AG04450 (cell line): ENCODE measurements around the gene GPHN. TPM values are rescaled to one million over a fixed set of nuclear protein-coding genes. Genes with fewer than 3 reads are reported as not detected.

Source experiments
- CTCF ChIA-PET: fragments of 300-600, 350-600 bp; formaldehyde crosslinking; extraction: SDS; loops from one replicate; lab custom pipeline; 2022; ENCODE audit warnings: antibody characterized with exemption, inconsistent platforms; lab: Charles Lee
- POLR2A ChIA-PET: fragments of 350-600 bp; formaldehyde crosslinking; extraction: SDS; loops from one replicate; lab custom pipeline; 2021; ENCODE audit warnings: antibody characterized with exemption, inconsistent platforms; lab: Yijun Ruan, JAX
- DNase-seq: peaks from one replicate; pipeline ENCODE4 v3.0.0-alpha.2; 2011; ENCODE audit warnings: low read depth, low spot score
- H3K27ac ChIP-seq: one replicate; pipeline ENCODE4 v1.5.1; 2012; ENCODE audit warnings: low read depth, low read length, control low read depth
- H3K27me3 ChIP-seq: one replicate; pipeline ENCODE4 v1.6.0; 2012; ENCODE audit warnings: low read length; ENCODE audit not compliant: control insufficient read depth, insufficient read depth
- H3K4me3 ChIP-seq: 2 replicates; pipeline ENCODE4 v1.5.1; 2011; ENCODE audit warnings: mild to moderate bottlenecking, low read depth, low read length, control low read depth
- H3K9me3 ChIP-seq: 2 replicates; pipeline ENCODE4 v1.5.1; 2012; ENCODE audit warnings: low read length; ENCODE audit not compliant: control insufficient read depth, insufficient read depth
- CTCF ChIP-seq: IDR thresholded peaks from 2 replicates; pipeline ENCODE4 v1.5.1; 2011; ENCODE audit warnings: low read depth, low read length, control low read depth, inconsistent platforms
- polyA plus RNA-seq: library from polyadenylated mRNA; depleted of rRNA; stranded (reverse); fragments of >200 nt; gene quantifications from 2 replicates; pipeline ENCODE4 v1.2.3, GENCODE V29; 2011

The GPHN gene
- polyA plus RNA-seq, 1 experiment, result 7.7 TPM

GRCh38 chr14:66975251-66975650 is 467.3 kb downstream of the GPHN start:
- Histone ChIP-seq H3K4me3 (no peak overlapping the region), H3K9me3 (no peaks in the 10 kb centered on the region), H3K27ac (no peak overlapping the region), H3K27me3 (no peaks in the 10 kb centered on the region)
- ChIA-PET CTCF (no interaction called here), POLR2A (no interaction called here)
- no peak for TF ChIP-seq CTCF
- no peak for DNase-seq

- DNase-seq, result no peak
- ChIA-PET CTCF (no interaction called here), POLR2A (no interaction called here)
- Histone ChIP-seq H3K9me3 (no peaks in the 10 kb centered on the region), H3K4me3 (no peak overlapping the region), H3K27ac (no peak overlapping the region), H3K27me3 (no peaks in the 10 kb centered on the region)
- no peak for TF ChIP-seq CTCF
Measured at GRCh38 chr14:66979101-66979974, 471.4 kb downstream of the GPHN start.

GRCh38 chr14:66982247-66982646 is 474.3 kb downstream of the GPHN start:
- Histone ChIP-seq H3K9me3 (no peaks in the 10 kb centered on the region), H3K27me3 (no peaks in the 10 kb centered on the region), H3K4me3 (no peak overlapping the region), H3K27ac (no peak overlapping the region)
- no peak for TF ChIP-seq CTCF
- ChIA-PET POLR2A (no interaction called here), CTCF (interaction anchor here (0.9 kb wide), 1 partner anchor 623 kb away, joined by 7 read pairs; no protein-coding TSS in a partner anchor)
- DNase-seq, result no peak

GRCh38 chr14:66992776-66993175 is 484.8 kb downstream of the GPHN start:
- POLR2A ChIA-PET, result no interaction called here
- Histone ChIP-seq H3K27me3 (no peaks in the 10 kb centered on the region), H3K4me3 (no peak overlapping the region), H3K9me3 (no peaks in the 10 kb centered on the region), H3K27ac (no peak overlapping the region)
- no peak for TF ChIP-seq CTCF
- CTCF ChIA-PET, result no interaction called here
- no peak for DNase-seq

GRCh38 chr14:66993512-66993911 is 485.6 kb downstream of the GPHN start:
- Histone ChIP-seq H3K4me3 (no peak overlapping the region), H3K9me3 (no peaks in the 10 kb centered on the region), H3K27me3 (no peaks in the 10 kb centered on the region), H3K27ac (no peak overlapping the region)
- POLR2A ChIA-PET, result no interaction called here
- no peak for TF ChIP-seq CTCF
- CTCF ChIA-PET, result no interaction called here
- no peak for DNase-seq
